Measurements from ENCODE around the gene HOGA1. TPM values are rescaled to one million over a fixed set of nuclear protein-coding genes. Genes with fewer than 3 reads are reported as not detected.

HOGA1 gene
- total RNA-seq, 1 donor from 2014 or later = not detected

- Mint-ChIP-seq H3K4me1 (no peaks in the 10 kb centered on the region), H3K27me3 (peaks cover 4% of the 10 kb centered on the region), H3K9me3 (no peaks in the 10 kb centered on the region), H3K27ac (no peak overlapping the region), H3K36me3 (ENCODE audit: low read depth) (no peaks in the 10 kb centered on the region), H3K4me3 (no peak overlapping the region)
- ChIA-PET CTCF (no interaction called here), POLR2A (no interaction called here)
- ATAC-seq (ENCODE audit: low read depth) (no peak), DNase-seq (no peak)
- intact Hi-C loops (cut with micrococcal nuclease) = no loop called here
- TF ChIP-seq, protein P1, sequence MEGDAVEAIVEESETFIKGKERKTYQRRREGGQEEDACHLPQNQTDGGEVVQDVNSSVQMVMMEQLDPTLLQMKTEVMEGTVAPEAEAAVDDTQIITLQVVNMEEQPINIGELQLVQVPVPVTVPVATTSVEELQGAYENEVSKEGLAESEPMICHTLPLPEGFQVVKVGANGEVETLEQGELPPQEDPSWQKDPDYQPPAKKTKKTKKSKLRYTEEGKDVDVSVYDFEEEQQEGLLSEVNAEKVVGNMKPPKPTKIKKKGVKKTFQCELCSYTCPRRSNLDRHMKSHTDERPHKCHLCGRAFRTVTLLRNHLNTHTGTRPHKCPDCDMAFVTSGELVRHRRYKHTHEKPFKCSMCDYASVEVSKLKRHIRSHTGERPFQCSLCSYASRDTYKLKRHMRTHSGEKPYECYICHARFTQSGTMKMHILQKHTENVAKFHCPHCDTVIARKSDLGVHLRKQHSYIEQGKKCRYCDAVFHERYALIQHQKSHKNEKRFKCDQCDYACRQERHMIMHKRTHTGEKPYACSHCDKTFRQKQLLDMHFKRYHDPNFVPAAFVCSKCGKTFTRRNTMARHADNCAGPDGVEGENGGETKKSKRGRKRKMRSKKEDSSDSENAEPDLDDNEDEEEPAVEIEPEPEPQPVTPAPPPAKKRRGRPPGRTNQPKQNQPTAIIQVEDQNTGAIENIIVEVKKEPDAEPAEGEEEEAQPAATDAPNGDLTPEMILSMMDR (IDR thresholded peaks at IDR 0.05) = no peak
Observed at GRCh38 chr10:97578171-97578844, 5.9 kb upstream of the HOGA1 start.

GRCh38 chr10:97580421-97581367 is 3.5 kb upstream of the HOGA1 start:
- POLR2A ChIA-PET = no interaction called here
- no peaks in the 10 kb centered on the region for H3K9me3 Mint-ChIP-seq
- no peak overlapping the region for H3K27ac Mint-ChIP-seq
- DNase-seq (no peak), ATAC-seq (ENCODE audit: low read depth) (no peak)
- H3K36me3 Mint-ChIP-seq (ENCODE audit: low read depth) = no peaks in the 10 kb centered on the region
- TF ChIP-seq, protein P1 (IDR thresholded peaks at IDR 0.05) = no peak
- H3K4me1 Mint-ChIP-seq = no peaks in the 10 kb centered on the region
- no peaks in the 10 kb centered on the region for H3K27me3 Mint-ChIP-seq
- intact Hi-C loops (cut with micrococcal nuclease) = no loop called here
- no peak overlapping the region for H3K4me3 Mint-ChIP-seq
- CTCF ChIA-PET = no interaction called here

DNA sequence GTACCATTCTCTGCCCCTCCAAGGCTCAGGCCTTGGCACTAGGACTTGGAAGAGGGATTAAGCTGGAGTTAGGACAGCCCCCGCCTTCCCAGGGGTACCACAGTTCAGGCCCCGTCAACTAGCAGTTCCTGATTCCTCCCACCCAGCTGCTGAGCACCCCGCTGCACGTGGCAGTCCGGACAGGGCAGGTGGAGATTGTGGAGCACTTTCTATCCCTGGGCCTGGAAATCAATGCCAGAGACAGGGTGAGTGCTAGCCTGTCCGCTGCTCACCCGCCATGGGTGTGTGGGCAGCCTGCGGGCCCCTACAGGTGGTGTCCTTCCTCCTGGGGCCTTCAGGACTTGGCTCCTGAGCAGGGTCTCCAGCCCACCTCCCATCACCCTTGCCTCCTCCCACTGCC is 2.0 kb upstream of the HOGA1 start:
- no peaks in the 10 kb centered on the region for H3K9me3 Mint-ChIP-seq
- ChIA-PET POLR2A (no interaction called here), CTCF (interaction anchor here (1.3 kb wide), 1 partner anchor 10 kb away, joined by 3 read pairs; the partner anchor contains the start of gene ANKRD2)
- H3K4me3 Mint-ChIP-seq = no peak overlapping the region
- intact Hi-C loops (cut with micrococcal nuclease) = no loop called here
- no peak for DNase-seq
- no peak for ATAC-seq (ENCODE audit: low read depth)
- no peaks in the 10 kb centered on the region for H3K36me3 Mint-ChIP-seq (ENCODE audit: low read depth)
- TF ChIP-seq, protein P1 (IDR thresholded peaks at IDR 0.05) = no peak
- H3K27ac Mint-ChIP-seq = no peak overlapping the region
- no peaks in the 10 kb centered on the region for H3K4me1 Mint-ChIP-seq
- no peaks in the 10 kb centered on the region for H3K27me3 Mint-ChIP-seq

- CTCF ChIA-PET = interaction anchor here (2.1 kb wide), 1 partner anchor 12 kb away, joined by 9 read pairs; no protein-coding TSS in a partner anchor
- DNase-seq = no peak
- Mint-ChIP-seq H3K4me3 (no peak overlapping the region), H3K27ac (no peak overlapping the region), H3K27me3 (no peaks in the 10 kb centered on the region), H3K9me3 (no peaks in the 10 kb centered on the region), H3K4me1 (no peaks in the 10 kb centered on the region), H3K36me3 (ENCODE audit: low read depth) (no peaks in the 10 kb centered on the region)
- POLR2A ChIA-PET = no interaction called here
- no peak for ATAC-seq (ENCODE audit: low read depth)
- TF ChIP-seq, protein P1 (IDR thresholded peaks at IDR 0.05) = no peak
- intact Hi-C loops (cut with micrococcal nuclease) = no loop called here
Observed at GRCh38 chr10:97583476-97583875, 713 bp upstream of the HOGA1 start.

DNA sequence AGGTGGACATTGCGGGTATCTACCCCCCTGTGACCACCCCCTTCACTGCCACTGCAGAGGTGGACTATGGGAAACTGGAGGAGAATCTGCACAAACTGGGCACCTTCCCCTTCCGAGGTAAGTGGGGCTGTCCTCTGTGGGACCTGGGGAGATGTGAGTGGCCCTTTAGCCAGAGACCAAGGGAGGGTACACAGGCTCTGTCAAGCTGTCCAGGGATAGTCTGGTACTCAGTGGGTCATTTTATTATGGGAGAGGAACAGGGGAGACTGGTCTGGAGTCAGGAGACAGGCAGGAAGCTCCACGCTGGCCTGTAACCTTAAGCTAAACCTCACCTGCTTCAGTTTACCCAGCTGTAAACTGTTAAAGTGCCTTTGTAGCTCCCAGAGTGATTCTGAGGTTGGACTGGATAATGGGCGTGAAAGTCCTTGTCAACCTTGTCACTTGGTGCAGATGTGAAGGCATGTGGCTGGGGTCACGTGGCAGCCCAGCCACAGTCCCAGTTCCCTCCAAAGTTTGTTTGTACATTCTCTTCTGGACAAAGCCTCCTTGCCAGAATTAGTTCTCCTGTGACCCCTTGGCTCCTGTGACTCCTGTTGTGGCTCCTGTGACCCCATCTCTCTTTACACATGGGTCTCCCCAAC is 729 bp downstream of the HOGA1 start:
- no peaks in the 10 kb centered on the region for H3K27me3 Mint-ChIP-seq
- POLR2A ChIA-PET = no interaction called here
- intact Hi-C loops (cut with micrococcal nuclease) = no loop called here
- H3K9me3 Mint-ChIP-seq = no peaks in the 10 kb centered on the region
- ATAC-seq (ENCODE audit: low read depth) (no peak), DNase-seq (no peak)
- TF ChIP-seq, protein P1 (IDR thresholded peaks at IDR 0.05) = no peak
- H3K4me3 Mint-ChIP-seq = no peak overlapping the region
- CTCF ChIA-PET = interaction anchor here (2.1 kb wide), 1 partner anchor 13 kb away, joined by 9 read pairs; no protein-coding TSS in a partner anchor
- no peaks in the 10 kb centered on the region for H3K4me1 Mint-ChIP-seq
- no peak overlapping the region for H3K27ac Mint-ChIP-seq
- H3K36me3 Mint-ChIP-seq (ENCODE audit: low read depth) = no peaks in the 10 kb centered on the region
